HepG2 (cell line): Measurements from ENCODE around the gene ZNF547. TPM values are rescaled to one million over a fixed set of nuclear protein-coding genes. Genes with fewer than 3 reads are reported as not detected.

ENCODE experiments used
- ATAC-seq: fragments of 200-7000 bp; cut with Tn5 transposase; 3 replicates; pipeline ENCODE4 v1.9.1; 2020; ENCODE audit warnings: mild to moderate bottlenecking, moderate library complexity
- BruUV-seq: library from RNA; stranded (reverse); fragments of 400-500 nt; replicated peaks from 2 replicates; lab custom pipeline; 2021; lab: Mats Ljungman, UMichigan
- CTCF ChIA-PET: fragments of 300-600 bp; formaldehyde crosslinking; extraction: SDS; loops from one replicate; lab custom pipeline; 2021; ENCODE audit warnings: low total read pairs, inconsistent platforms, low intra/inter-chr PET ratio; lab: Yijun Ruan, JAX
- POLR2A ChIA-PET: fragments of 350-600 bp; sonication (Branson Sonifier 250); formaldehyde crosslinking; loops from one replicate; lab custom pipeline; 2020; ENCODE audit warnings: antibody characterized with exemption, inconsistent platforms; lab: Yijun Ruan, JAX
- DNase-seq: peaks from one replicate; pipeline ENCODE4 v3.0.0-alpha.2; 2015; ENCODE audit warnings: low spot score
- FAIRE-seq: peaks from 3 replicates; lab custom pipeline; 2011; peaks lifted over from hg19 to GRCh38; lab: Jason Lieb, UNC
- H2AFZ ChIP-seq: one replicate; pipeline ENCODE4 v1.6.1; 2011; ENCODE audit warnings: low read length, inconsistent platforms
- H3K27ac ChIP-seq: fragments of 300-600 bp; 3 replicates; pipeline ENCODE4 v1.8.0; 2011; ENCODE audit warnings: mixed run types, mild to moderate bottlenecking, mixed read lengths, low read length, inconsistent platforms; ENCODE audit not compliant: insufficient read depth; ENCODE audit errors: extremely low read length
- H3K27me3 ChIP-seq, 2 experiments: fragments of 200-600 bp in 1 of 2; 2 replicates in 1 of 2; 3 replicates in 1 of 2; pipeline versions ENCODE4 v1.6.0 to v1.8.0; 2011; ENCODE audit warnings: low read length in 2 of 2, mild to moderate bottlenecking in 2 of 2, moderate library complexity in 2 of 2, inconsistent platforms in 1 of 2; ENCODE audit not compliant: insufficient read depth in 2 of 2, control insufficient read depth in 1 of 2
- H3K36me3 ChIP-seq, 2 experiments: fragments of 200-600 bp in 1 of 2; replicated peaks in 1 of 2; 2 replicates in 1 of 2; 3 replicates in 1 of 2; pipeline versions ENCODE4 v1.5.1 to v1.8.0; 2011; ENCODE audit warnings: low read length in 2 of 2, inconsistent platforms in 1 of 2; ENCODE audit not compliant: insufficient read depth in 2 of 2, control insufficient read depth in 1 of 2
- H3K4me1 ChIP-seq: 2 replicates; pipeline ENCODE4 v1.5.1; 2012; ENCODE audit warnings: low read length, inconsistent platforms; ENCODE audit not compliant: insufficient read depth
- H3K4me2 ChIP-seq: 2 replicates; pipeline ENCODE4 v1.6.0; 2011; ENCODE audit warnings: low read depth, low read length, inconsistent platforms
- H3K4me3 ChIP-seq, 3 experiments: fragments of 200-600 bp in 1 of 3; sonication (generic), shearing (Covaris generic) in 1 of 3; replicated peaks in 1 of 3; 2 replicates each; pipeline ENCODE4 v1.5.1; 2011 to 2016; ENCODE audit warnings: low read length in 3 of 3, inconsistent platforms in 2 of 3, low read depth in 2 of 3, mild to moderate bottlenecking in 2 of 3, control low read depth in 1 of 3, mixed read lengths in 1 of 3; ENCODE audit not compliant: insufficient read depth in 1 of 3
- H3K79me2 ChIP-seq: one replicate; pipeline ENCODE4 v1.6.1; 2011; ENCODE audit warnings: low read length, inconsistent platforms; ENCODE audit not compliant: insufficient read depth
- H3K9ac ChIP-seq: 2 replicates; pipeline ENCODE4 v1.6.0; 2011; ENCODE audit warnings: mild to moderate bottlenecking, low read depth, low read length, inconsistent platforms; ENCODE audit not compliant: insufficient read depth
- H3K9me3 ChIP-seq: 2 replicates; pipeline ENCODE4 v1.5.1; 2012; ENCODE audit warnings: mild to moderate bottlenecking, low read length
- H4K20me1 ChIP-seq: 2 replicates; pipeline ENCODE4 v1.6.0; 2011; ENCODE audit warnings: inconsistent platforms, mild to moderate bottlenecking, low read length, moderate library complexity; ENCODE audit not compliant: insufficient read depth
- FUBP1 ChIP-seq: sonication (generic); formaldehyde crosslinking; IDR thresholded peaks from 2 replicates; pipeline ENCODE4 v1.5.1; 2020; ENCODE audit warnings: missing genetic modification reagents, mild to moderate bottlenecking, borderline replicate concordance
- IRX3 ChIP-seq: sonication (generic); formaldehyde crosslinking; IDR thresholded peaks from 2 replicates; pipeline ENCODE4 v1.8.1; 2023; ENCODE audit warnings: mild to moderate bottlenecking, low read depth, missing genetic modification reagents, borderline replicate concordance
- MAFK ChIP-seq, 2 experiments: IDR thresholded peaks in 1 of 2; conservative IDR thresholded peaks in 1 of 2; 2 replicates each; pipeline ENCODE4 v1.6.1; 2011; ENCODE audit warnings: improper control_type of control experiment in 2 of 2, low read length in 2 of 2
- NFAT5 ChIP-seq: sonication (generic); formaldehyde crosslinking; IDR thresholded peaks from 2 replicates; pipeline ENCODE4 v1.4.0; 2020; ENCODE audit warnings: missing genetic modification reagents
- POGZ ChIP-seq: sonication (generic); formaldehyde crosslinking; IDR thresholded peaks from 2 replicates; pipeline ENCODE4 v1.4.0; 2020; ENCODE audit warnings: mild to moderate bottlenecking, missing genetic modification reagents
- REPIN1 ChIP-seq: sonication (generic); formaldehyde crosslinking; IDR thresholded peaks from 2 replicates; pipeline ENCODE4 v1.8.0; 2022; ENCODE audit warnings: missing genetic modification reagents, low read depth, mild to moderate bottlenecking, borderline replicate concordance
- TGIF2 ChIP-seq: IDR thresholded peaks from 2 replicates; pipeline ENCODE4 v1.6.1; 2016; ENCODE audit warnings: control low read depth, missing compliant biosample characterization
- ZNF670 ChIP-seq: sonication (generic); formaldehyde crosslinking; IDR thresholded peaks from 2 replicates; pipeline ENCODE4 v1.8.0; 2022; ENCODE audit warnings: mild to moderate bottlenecking, missing genetic modification reagents, borderline replicate concordance
- WGBS: methylation state at CpG from one replicate; pipeline ENCODE4 v1.1.6; 2017; ENCODE audit warnings: low lambda C conversion rate; 5-methylcytosine and 5-hydroxymethylcytosine counted together
- in situ Hi-C: cut with HindIII; loops from 2 replicates; pipeline ENCODE4 v1.10.0; 2017; ENCODE audit warnings: low pct_unique_long_range_greater_than_20kb; ENCODE audit not compliant: extremely low pct_ligation_motif_present
- intact Hi-C: fragments of 100-400 bp; cut with micrococcal nuclease; formaldehyde crosslinking; loops from one replicate; pipeline ENCODE4 v1.10.0; 2022; ENCODE audit not compliant: unreplicated experiment
- polyA plus RNA-seq, 8 experiments: library from polyadenylated mRNA; depleted of rRNA in 3 of 8; stranded (reverse) in 7 of 8; unstranded in 1 of 8; fragments of >200 nt; fragmentation: Illumina TruSeq in 4 of 8; extraction: Trizol in 4 of 8; gene quantifications; 2 replicates each; pipeline versions ENCODE4 v1.2.1 to v1.2.3, GENCODE V29; 2011 to 2016; ENCODE audit warnings: low read depth in 4 of 8, missing spikeins in 1 of 8, mixed read lengths in 1 of 8; ENCODE audit not compliant: insufficient read depth in 1 of 8
- total RNA-seq, 5 experiments: library from RNA; depleted of rRNA; stranded (reverse); fragments of >200 nt; fragmentation: Illumina TruSeq; extraction: Trizol; gene quantifications; 2 replicates each; pipeline ENCODE4 v1.2.3, GENCODE V29; 2016; ENCODE audit warnings: low read depth in 1 of 5
- TF ChIP-seq, protein P1 (sequence below): sonication (generic); formaldehyde crosslinking; IDR thresholded peaks from 2 replicates; pipeline ENCODE4 v1.4.0; 2020; ENCODE audit warnings: mild to moderate bottlenecking, missing genetic modification reagents
- TF ChIP-seq, protein P2 (sequence below): IDR thresholded peaks from 2 replicates; pipeline ENCODE4 v1.6.1; 2016; ENCODE audit warnings: mild to moderate bottlenecking

The ZNF547 gene
- total and polyA plus RNA-seq, 2 of the 13 experiments (the other 11 are each of a cell fraction or from before 2014, with no cell fraction given), result 2.0 to 2.6 TPM

GRCh38 chr19:57319869-57320179 lies 43.5 kb upstream of the ZNF547 start (continued):
- TF ChIP-seq FUBP1, result no peak
- 0 out of 2 replicates have a peak, but pooled peaks have one; percentile 58 for TF ChIP-seq REPIN1
- TF ChIP-seq, protein P1, sequence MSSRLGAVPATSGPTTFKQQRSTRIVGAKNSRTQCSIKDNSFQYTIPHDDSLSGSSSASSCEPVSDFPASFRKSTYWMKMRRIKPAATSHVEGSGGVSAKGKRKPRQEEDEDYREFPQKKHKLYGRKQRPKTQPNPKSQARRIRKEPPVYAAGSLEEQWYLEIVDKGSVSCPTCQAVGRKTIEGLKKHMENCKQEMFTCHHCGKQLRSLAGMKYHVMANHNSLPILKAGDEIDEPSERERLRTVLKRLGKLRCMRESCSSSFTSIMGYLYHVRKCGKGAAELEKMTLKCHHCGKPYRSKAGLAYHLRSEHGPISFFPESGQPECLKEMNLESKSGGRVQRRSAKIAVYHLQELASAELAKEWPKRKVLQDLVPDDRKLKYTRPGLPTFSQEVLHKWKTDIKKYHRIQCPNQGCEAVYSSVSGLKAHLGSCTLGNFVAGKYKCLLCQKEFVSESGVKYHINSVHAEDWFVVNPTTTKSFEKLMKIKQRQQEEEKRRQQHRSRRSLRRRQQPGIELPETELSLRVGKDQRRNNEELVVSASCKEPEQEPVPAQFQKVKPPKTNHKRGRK (CRISPR knock-in tag), result no peak
- TF ChIP-seq ZNF670, result no peak
- 0 out of 2 replicates have a peak, but pooled peaks have one; percentile 11 for TF ChIP-seq TGIF2 (CRISPR knock-in tag)
- TF ChIP-seq POGZ (CRISPR knock-in tag), result no peak
- TF ChIP-seq IRX3, result no peak

DNA sequence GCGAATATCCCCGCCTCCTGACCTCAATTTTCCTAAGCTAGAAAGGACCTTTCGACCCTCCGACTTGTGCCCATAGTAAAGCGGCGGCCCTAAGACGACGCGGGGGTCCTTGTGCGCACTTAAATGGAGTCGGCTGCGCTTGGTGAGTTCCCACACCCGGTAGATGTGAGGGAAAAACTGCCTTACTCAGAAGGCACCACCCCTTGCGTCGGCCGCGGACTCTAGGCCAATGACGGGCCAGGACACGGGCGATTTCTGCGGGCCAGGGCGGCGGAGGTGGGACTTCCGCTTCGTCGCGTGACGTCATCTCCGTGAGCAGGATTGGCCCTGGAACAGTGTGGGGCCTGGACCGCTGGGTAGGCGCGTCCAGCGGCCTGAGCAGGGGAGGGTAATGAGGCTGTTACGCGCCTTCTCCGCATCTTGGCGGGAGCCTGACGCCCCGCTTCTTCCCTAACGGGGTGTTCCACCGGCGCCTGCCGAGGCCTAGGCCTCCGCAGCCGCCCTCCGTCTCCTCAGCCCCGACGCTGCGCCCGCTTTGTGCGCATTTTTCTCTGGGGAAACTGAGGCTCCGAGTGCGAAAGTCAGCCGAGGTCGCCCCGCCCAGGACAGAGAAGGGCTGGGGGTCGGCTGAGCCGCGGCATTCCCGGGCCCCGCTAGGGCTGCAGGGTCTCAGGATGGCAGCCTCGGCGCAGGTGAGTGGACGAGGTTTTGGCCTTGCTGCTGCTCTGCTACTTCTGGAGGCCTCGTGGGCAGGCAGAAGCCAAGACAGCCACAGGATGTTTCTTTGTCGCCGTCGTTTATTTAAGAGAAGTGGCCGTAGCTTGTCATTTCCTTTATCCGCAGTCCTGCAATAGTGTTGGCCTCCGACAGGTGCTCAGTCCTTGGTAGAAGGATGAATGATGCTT lies 42.9 kb upstream of the ZNF547 start, which contains the start of gene ZNF543:
TSS of gene ZNF543 (plus strand) at position 293 of the 905 bp plus-strand sequence. CDS start at position 675, 382 bp downstream.
- Histone ChIP-seq H3K27me3 (0 out of 5 replicates have a peak, but pooled peaks cover 0 to 4% of the 10 kb centered on the region in 2 experiments), H3K4me3 (peak within 1 kb of the TSS; percentile 84 to 91 (median 88)), H3K9me3 (no peaks in the 10 kb centered on the region), H3K4me2 (peak within 1 kb of the TSS; percentile 79), H4K20me1 (no peaks in the 10 kb centered on the region), H3K27ac (peak within 1 kb of the TSS; percentile 64), H3K9ac (peak within 1 kb of the TSS; percentile 93), H3K4me1 (peaks cover 25% of the 10 kb centered on the region), H3K36me3 (peaks cover 10 to 21% of the 10 kb centered on the region in 2 experiments; a peak in 4 of 5 replicates), H3K79me2 (peaks cover 28% of the 10 kb centered on the region), H2AFZ (no peak within 1 kb of the TSS)
- 0% methylated on average over 23 of the region's 71 CpGs for WGBS
- BruUV-seq, result TSS peak; percentile 77
- peak; percentile 91 for DNase-seq
- POLR2A ChIA-PET, result interaction anchor here (0.7 to 1.0 kb wide), 2 partner anchors 18 to 43 kb away, joined by 3 read pairs; partner anchors contain the start of genes TRAPPC2B and ZNF547
- FAIRE-seq, result peak; percentile 86
- CTCF ChIA-PET, result no interaction called here
- intact Hi-C loops (loop anchor here (5.0 kb wide), 1 partner anchor 42 kb away; the partner anchor contains the start of genes TRAPPC2B and ZNF547), in situ Hi-C loops (no loop called here)
- ATAC-seq, result peak; percentile 99
- TF ChIP-seq NFAT5 (CRISPR knock-in tag) (no peak), MAFK (conservative IDR thresholded peaks at IDR 0.05 in 1 of 2, IDR thresholded peaks at IDR 0.05 in 1 of 2; ENCODE audit: low read length in 2 of 2) (no peak)
- TF ChIP-seq, protein P2, sequence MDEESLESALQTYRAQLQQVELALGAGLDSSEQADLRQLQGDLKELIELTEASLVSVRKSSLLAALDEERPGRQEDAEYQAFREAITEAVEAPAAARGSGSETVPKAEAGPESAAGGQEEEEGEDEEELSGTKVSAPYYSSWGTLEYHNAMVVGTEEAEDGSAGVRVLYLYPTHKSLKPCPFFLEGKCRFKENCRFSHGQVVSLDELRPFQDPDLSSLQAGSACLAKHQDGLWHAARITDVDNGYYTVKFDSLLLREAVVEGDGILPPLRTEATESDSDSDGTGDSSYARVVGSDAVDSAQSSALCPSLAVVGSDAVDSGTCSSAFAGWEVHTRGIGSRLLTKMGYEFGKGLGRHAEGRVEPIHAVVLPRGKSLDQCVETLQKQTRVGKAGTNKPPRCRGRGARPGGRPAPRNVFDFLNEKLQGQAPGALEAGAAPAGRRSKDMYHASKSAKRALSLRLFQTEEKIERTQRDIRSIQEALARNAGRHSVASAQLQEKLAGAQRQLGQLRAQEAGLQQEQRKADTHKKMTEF, result peak; percentile 74
